ENCODE results near the gene MGRN1.

DNA sequence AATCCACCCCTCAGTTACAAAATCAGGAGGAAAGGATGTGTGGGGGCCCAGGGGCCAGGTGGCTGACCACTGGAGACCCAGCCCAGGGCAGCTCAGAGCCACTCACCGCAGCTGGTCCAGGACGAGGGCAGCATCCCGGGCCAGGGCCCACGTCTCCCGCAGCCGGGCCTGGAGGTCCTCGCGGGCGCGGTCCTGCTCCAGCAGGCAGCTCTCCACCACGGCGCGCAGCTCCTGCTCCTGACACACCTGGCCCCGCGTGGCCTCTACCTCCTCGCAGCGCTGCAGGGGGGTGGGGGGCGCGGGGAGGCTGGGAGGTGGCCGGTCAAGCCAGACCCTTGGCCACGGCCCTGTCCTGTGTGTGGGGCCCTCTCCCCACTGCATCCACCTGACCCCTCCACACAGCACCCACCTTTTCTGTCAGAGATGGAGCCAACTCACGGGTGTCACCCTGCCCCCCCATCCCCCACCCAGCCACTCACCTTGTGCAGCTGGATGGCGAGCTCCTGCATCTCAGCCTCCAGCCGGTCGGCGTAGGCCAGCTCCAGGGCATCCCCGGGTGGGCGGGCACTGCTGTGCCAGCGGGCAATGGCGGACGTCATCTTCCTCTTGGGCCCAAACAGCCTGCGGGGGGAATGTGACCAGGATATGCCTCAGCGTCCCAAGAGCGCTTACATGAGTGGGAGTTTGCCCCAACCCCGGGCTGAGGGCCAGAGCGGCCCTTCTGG, 73.9 kb downstream of the MGRN1 start:
- TF ChIP-seq, protein P1, sequence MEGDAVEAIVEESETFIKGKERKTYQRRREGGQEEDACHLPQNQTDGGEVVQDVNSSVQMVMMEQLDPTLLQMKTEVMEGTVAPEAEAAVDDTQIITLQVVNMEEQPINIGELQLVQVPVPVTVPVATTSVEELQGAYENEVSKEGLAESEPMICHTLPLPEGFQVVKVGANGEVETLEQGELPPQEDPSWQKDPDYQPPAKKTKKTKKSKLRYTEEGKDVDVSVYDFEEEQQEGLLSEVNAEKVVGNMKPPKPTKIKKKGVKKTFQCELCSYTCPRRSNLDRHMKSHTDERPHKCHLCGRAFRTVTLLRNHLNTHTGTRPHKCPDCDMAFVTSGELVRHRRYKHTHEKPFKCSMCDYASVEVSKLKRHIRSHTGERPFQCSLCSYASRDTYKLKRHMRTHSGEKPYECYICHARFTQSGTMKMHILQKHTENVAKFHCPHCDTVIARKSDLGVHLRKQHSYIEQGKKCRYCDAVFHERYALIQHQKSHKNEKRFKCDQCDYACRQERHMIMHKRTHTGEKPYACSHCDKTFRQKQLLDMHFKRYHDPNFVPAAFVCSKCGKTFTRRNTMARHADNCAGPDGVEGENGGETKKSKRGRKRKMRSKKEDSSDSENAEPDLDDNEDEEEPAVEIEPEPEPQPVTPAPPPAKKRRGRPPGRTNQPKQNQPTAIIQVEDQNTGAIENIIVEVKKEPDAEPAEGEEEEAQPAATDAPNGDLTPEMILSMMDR (IDR thresholded peaks at IDR 0.05) = no peak
- no peak for TF ChIP-seq POLR2A (IDR thresholded peaks at IDR 0.05)

All from ovary (tissue), 3 donors.